HG02623 (cell line): ENCODE measurements around the gene TJP3.
"Not testable (repeated sequence)": the region's sequence is repeated elsewhere in the genome, so short reads cannot be mapped to it uniquely, and the experiment has no call there.

Experiments used
- ATAC-seq: cut with Tn5 transposase; IDR thresholded peaks from one replicate; pipeline ENCODE4 v1.9.1; 2021; ENCODE audit warnings: moderate library complexity; ENCODE audit not compliant: unreplicated experiment

Gene TJP3

DNA sequence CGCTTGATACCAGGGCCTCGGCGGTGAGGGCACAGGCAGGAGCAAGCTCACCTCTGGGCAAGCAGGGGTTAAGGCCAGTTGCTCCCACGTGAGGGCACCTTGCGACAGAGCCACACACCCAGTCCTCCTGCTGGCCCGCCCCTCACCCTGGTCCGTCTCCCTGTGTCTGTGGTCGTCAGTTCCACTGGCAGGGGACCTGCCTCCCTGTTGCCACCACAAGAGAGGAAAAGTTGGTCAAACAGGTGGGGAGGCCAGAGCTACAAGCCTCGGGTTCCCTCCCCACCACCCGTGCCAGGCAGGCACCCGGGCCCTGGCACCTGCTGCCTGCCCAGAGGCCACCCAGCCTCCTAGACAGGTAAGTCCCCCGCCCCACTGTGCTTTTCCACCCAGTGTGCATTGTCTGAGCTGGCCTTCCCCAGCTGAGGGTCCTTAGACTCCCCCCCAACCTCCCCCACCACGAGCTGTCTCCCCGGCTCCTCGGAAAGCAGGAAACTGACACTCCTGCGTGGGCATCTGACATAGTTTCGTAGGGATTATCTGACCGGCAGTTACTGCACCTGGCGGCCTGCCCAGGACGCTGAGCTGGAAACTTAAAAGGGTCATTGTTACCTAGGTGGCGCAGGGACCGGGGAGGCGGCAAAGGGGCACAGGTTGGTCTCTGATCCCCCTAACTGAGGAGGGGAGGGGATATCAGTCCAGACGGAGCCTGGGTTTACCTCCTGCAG lies at the start of gene TJP3:
TSS of gene TJP3 (plus strand) at position 178 of the 725 bp plus-strand sequence. CDS start 20,049 bp downstream, outside the sequence.
- no peak for ATAC-seq

GRCh38 chr19:3658870-3659745 lies 49.1 kb upstream of the TJP3 start:
- ATAC-seq: no peak

GRCh38 chr19:3659746-3660112 lies 48.5 kb upstream of the TJP3 start:
- ATAC-seq: no peak

- no peak for ATAC-seq
These were observed 47.5 kb upstream of the TJP3 start for GRCh38 chr19:3660493-3661219.

GRCh38 chr19:3661284-3662238 lies 46.6 kb upstream of the TJP3 start:
- ATAC-seq: no peak

DNA sequence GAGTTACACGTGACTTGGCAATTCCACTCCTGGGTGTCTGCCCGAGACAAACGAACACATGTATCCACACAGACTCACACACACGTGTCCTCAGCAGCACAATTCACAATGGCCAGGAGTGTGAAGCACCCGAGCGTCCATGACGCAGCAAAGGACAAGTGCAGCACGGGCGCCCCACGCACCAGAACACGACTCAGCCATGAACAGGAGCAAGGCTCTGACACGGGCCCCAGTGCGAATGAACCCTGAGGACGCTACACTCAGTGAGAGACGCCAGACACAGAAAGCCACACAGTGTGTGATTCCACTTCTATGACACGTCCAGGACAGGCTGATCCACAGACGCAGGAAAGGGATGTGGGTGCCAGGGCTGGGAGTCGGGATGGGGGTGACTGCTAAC lies 44.3 kb upstream of the TJP3 start:
- no peak for ATAC-seq

DNA sequence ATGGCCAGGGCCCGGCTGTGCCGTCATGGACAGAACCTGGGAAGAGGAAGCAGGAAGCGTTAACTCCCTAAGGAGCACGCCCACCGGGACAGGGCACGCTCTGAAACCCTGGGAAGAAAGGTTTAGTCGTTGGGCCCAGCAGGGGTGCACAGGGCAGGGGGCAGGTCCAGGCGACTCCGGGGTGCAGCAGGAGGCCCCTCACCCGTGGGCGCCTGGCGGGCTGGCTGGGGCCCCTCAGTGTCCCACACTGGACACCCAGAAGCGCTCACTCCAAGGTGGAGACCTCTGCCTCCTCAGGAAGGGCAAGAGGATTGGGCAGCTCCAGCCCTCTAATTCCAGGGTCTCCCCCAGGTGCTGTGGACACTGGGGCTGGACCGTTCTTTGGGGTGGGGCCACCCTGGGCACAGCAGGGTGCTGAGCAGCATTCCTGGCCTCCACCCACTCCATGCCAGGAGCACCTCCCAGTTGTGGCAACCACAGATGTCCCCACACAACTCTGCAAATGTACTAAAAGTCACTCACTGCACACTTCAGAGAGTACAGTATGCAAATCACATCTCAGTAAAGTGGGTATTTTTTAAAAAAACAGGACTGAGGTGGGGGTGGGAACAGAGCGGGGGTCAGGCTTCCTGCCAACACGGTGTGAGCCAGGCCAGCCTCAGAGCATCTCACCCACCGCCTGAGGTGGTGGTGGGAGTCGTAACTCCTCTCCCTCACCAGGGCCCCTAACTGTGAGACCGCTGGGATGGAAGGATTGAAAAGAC lies 43.1 kb upstream of the TJP3 start:
- ATAC-seq: no peak

DNA sequence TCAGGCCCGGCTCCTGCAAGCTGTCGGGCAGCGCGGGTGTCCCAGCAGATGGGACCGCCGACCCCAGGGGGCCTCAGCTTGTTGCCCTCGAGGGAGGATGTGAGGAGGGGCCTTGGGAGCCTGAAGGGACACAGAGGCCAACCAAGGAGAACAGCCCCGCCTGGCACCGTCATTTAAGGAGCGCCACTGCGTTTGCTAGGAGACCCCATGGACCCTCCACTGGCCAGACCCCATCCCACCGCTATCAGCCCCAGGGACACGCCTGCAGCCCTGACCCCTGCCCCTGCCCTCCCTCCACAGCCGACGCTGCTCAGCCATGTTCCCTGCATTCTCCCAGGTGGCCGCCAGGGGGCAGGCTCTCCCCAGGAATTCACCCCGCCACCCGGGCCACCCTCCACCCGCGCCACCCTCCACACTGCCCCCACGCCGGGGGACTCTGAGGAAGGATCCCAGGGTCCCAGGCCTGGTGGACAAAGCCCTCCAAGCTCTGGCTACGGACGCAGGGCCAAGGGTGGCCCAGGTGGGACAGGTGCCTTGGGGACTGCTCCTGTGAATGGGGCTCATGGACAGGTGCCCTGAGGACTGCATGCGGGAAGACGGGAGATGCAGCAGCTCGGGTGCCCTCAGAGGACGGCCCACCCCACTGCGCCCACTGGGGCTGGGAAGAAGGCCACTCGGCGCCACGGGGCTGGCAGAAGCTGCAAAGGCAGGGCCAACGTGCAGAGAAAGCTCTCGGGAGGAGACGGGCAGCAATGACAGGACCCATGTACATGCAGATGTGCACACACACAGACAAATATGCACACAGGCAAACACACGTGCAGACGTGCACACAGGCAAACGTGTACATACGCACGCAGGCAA lies 42.3 kb upstream of the TJP3 start:
- no peak for ATAC-seq

DNA sequence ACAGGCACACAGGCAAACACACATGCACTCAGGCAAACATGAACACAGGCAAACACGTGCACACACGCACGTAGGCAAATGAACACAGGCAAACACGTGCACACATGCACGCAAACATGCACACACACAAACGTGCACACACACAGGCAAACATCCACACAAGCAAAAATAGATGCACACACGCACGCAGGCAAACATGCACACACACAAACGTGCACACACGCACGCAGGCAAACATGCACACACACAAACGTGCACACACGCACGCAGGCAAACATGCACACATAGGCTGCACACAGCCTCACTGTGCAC lies 41.7 kb upstream of the TJP3 start:
- not testable (repeated sequence) for ATAC-seq

DNA sequence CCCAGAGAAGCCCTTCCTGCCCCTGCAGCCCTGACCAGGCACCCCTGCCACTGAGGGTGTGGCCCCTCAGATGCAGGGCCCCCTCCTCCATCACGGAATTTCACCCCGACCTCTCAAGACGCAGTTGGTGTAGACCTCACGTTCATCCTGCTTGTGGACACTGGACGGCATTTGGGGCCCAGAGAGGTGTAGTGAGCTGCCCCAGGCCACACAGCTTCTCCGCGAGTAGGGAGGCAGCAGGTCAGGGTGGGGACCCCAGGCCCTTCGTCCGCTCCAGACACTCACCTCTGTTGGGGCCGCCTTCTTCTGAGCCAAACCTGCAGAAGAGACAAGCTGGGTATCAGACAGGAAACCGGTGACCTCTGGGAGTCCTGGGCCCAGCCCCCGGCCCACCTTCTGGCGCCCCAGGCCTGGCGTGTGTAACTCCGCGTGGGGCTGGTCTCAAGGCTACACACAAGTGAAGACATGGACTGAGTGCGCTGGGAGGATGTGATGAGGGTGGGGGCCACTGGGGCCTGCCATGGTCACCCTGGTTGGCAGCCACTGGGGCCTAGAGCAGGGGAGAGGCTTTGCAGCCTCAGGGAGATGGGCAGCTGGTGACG lies 41.0 kb upstream of the TJP3 start:
- no peak for ATAC-seq

DNA sequence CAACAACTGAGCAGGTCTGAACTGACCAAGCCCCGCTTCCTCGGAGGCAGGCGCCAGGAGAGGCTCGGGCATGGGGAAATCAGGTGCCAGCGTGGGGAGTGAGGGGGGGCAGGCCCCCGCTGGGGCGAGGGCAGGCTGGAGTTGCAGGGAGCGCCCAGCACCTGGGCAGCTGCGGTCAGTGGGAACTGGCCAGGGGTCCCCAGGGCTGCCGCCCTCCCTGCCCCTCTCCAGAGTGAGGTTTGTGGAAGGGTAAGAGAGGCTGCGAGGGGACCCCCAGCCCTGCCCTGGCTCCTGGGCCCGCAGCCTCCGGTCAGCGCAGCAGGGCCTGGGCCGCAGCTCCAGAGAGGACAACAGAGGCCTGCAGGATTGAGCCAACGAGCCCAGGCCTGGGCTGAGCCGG lies 40.4 kb upstream of the TJP3 start:
- no peak for ATAC-seq

DNA sequence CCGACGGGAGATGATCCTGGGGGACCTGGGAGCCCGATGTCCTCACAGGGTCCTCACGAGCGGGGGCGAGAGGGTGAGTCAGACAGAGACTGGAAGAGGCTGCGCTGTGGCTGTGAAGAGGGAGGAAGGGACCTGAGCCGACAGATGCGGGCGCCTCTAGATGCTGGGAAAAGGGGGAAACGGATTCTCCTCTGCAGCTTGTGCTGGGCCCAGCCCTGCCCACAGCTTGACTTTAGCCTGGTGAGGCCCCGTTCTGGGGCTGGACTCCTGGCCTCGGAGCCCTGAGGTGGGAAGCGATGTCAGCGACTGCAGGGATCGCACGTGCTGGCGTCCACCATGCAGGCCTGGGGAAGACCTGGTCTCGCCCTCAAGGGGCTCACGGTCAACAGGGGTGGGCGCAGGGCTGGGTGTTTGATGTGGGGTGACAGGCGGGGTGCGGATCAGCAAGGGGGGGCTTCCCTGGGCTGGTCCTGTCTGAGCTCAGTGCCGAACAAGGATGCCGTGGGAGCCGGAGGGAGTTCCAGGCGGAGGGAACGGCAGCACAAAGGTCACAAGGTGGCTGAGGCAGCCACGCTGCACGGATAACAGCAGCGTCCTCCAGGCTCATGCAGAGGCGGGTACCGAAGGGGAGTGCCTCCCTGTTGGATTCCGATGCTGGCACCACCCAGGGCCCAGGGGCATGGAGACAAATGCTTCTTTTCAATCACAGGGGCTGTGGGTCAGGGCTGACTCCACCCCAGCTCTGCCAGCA lies 39.7 kb upstream of the TJP3 start:
- no peak for ATAC-seq

DNA sequence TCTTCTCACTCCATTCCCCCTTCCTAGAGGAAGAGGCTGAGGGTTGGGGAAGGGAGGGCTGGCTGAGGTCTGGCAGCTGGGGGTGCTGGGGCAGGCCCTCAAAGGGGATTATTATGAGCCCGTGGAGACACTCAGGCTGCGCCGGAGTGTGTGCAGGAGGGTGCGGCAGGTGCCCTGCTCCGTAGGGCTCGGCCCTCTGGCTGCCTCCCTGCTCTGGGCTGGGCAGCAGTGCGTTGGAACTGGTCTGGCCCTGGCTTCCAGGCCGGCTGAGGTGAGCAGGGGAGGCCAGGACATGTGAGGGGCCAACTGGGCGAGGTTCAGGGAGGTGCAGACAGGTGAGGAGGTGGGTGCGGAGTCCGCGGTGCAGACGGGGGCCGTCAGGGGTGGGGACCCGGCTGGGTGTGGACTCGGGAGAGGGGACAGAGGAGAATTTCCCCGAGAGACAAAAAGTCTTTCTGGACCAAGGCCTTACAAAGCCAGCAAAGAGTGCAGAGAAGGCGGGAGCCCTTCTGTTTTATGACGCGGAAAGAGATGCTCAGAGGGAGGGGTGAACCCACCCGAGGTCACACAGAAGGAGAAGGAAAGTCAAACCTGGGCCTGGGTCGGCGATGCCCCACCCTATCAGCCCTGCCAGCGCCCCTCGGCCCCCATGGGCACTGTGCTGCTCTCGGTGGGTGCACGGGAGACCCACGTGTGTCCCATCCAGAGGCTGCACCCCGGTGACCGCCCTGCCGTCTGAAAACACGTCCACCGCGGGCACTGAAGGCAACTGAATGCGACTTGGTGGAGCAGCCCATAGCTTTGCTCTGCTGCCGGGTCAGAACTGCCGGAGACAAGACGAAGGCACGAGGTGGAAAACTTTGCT lies 38.9 kb upstream of the TJP3 start:
- no peak for ATAC-seq

- ATAC-seq: no peak
These were observed 38.0 kb upstream of the TJP3 start for GRCh38 chr19:3669947-3670795.

DNA sequence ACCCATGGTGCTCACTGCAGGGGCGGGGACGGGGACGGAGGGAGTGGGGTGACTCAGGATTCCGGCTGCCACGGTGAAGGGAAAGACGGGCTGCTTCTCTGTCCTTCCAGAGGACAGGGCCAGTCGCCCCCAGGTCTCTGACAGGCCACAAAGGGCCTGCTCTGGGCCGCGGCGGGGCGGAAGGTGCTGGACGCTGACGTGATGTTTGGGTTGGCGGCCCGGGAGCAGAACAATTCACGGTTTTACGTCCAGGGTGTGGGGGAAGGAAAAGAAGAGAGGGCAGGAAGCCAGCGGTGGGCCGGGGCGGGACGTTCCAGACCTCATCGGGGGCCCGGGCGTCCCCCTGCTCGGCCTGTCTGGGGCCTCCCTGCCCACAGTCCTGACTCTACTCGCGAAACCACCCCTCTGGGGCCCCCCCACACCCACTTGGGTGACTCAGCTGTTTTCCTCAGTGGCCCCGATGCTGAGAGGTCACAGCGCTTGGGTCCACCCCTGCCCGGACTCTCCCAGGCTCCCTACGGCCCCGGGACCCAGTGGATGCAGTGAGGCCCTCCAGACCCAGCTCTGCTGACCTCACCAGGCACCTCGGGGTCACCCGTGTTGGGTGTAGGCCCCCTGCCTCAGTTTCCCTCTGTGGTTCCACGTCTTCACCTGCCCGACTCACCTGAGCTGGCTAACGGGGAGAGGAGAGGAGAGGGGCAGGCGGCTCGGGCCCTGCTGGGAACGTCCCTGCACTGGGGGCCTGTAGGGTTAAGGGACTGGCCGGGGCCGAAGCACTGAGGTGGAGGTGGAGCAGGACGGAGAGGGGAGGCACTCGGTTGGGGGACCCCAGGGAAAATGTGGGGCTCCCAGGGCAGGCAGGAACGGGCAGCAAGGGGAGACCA lies 37.1 kb upstream of the TJP3 start:
- ATAC-seq: no peak
